IMR-90 (cell line): ENCODE results near the gene WNT2B. TPM values are rescaled to one million over a fixed set of nuclear protein-coding genes. Genes with fewer than 3 reads are reported as not detected.

Experiments used
- ATAC-seq: fragments of 200-7000 bp; cut with Tn5 transposase; 2 replicates; pipeline ENCODE4 v1.9.1; 2020; ENCODE audit warnings: low read depth, mild to moderate bottlenecking, moderate library complexity
- BruUV-seq: library from RNA; stranded (reverse); fragments of 400-500 nt; replicated peaks from 2 replicates; lab custom pipeline; 2021; lab: Mats Ljungman, UMichigan
- CTCF ChIA-PET: fragments of 300-600 bp; formaldehyde crosslinking; extraction: SDS; loops from one replicate; lab custom pipeline; 2021; ENCODE audit warnings: antibody characterized with exemption; lab: Yijun Ruan, JAX
- POLR2A ChIA-PET: fragments of 300-600 bp; sonication (Branson Sonifier 250); formaldehyde crosslinking; loops from one replicate; lab custom pipeline; 2022; ENCODE audit warnings: antibody characterized with exemption; ENCODE audit not compliant: unreplicated experiment; lab: Charles Lee
- DNase-seq: peaks from one replicate; pipeline ENCODE4 v3.0.0; 2013
- H2AFZ ChIP-seq: replicated peaks from 2 replicates; pipeline ENCODE3; 2013; ENCODE audit warnings: low read length, mild to moderate bottlenecking; ENCODE audit not compliant: poor library complexity
- H2AK5ac ChIP-seq: 2 replicates; pipeline ENCODE4 v1.6.1; 2013; ENCODE audit warnings: low read depth, low read length, inconsistent platforms
- H2AK9ac ChIP-seq: replicated peaks from 2 replicates; pipeline ENCODE3; 2013; ENCODE audit warnings: mild to moderate bottlenecking, low read depth, low read length, moderate library complexity; ENCODE audit not compliant: poor library complexity
- H2BK120ac ChIP-seq: 2 replicates; pipeline ENCODE4 v1.6.1; 2013; ENCODE audit warnings: low read depth, low read length, inconsistent platforms
- H2BK15ac ChIP-seq: 3 replicates; pipeline ENCODE4 v1.6.1; 2013; ENCODE audit warnings: low read depth, low read length, inconsistent platforms
- H2BK20ac ChIP-seq: 2 replicates; pipeline ENCODE4 v1.6.1; 2013; ENCODE audit warnings: low read depth, mild to moderate bottlenecking, inconsistent platforms, low read length, moderate library complexity
- H2BK5ac ChIP-seq: 2 replicates; pipeline ENCODE4 v1.6.1; 2013; ENCODE audit warnings: mild to moderate bottlenecking, low read depth, low read length, inconsistent platforms; ENCODE audit not compliant: poor library complexity, severe bottlenecking
- H3K14ac ChIP-seq: replicated peaks from 2 replicates; pipeline ENCODE4 v1.6.1; 2013; ENCODE audit warnings: low read depth, low read length, inconsistent platforms
- H3K18ac ChIP-seq: 2 replicates; pipeline ENCODE4 v1.6.1; 2013; ENCODE audit warnings: low read depth, low read length, control low read depth
- H3K23ac ChIP-seq: 2 replicates; pipeline ENCODE4 v1.6.1; 2013; ENCODE audit warnings: low read depth, low read length, inconsistent platforms
- H3K27ac ChIP-seq: 2 replicates; pipeline ENCODE4 v1.5.1; 2013; ENCODE audit warnings: mild to moderate bottlenecking, control low read depth, low read length; ENCODE audit not compliant: insufficient read depth
- H3K27me3 ChIP-seq: 2 replicates; pipeline ENCODE4 v1.6.1; 2013; ENCODE audit warnings: low read length; ENCODE audit not compliant: control insufficient read depth, insufficient read depth
- H3K36me3 ChIP-seq: 2 replicates; pipeline ENCODE4 v1.6.1; 2013; ENCODE audit warnings: low read length, mixed read lengths; ENCODE audit not compliant: control insufficient read depth, insufficient read depth
- H3K4ac ChIP-seq: 2 replicates; pipeline ENCODE4 v1.6.1; 2013; ENCODE audit warnings: low read depth, low read length, inconsistent platforms
- H3K4me1 ChIP-seq: 2 replicates; pipeline ENCODE4 v1.6.1; 2013; ENCODE audit warnings: low read length, mixed read lengths; ENCODE audit not compliant: control insufficient read depth, insufficient read depth
- H3K4me2 ChIP-seq: 2 replicates; pipeline ENCODE4 v1.6.1; 2013; ENCODE audit warnings: low read depth, mild to moderate bottlenecking, control low read depth, low read length, moderate library complexity
- H3K4me3 ChIP-seq: 2 replicates; pipeline ENCODE4 v1.5.1; 2013; ENCODE audit warnings: low read depth, mild to moderate bottlenecking, control low read depth, low read length, moderate library complexity; ENCODE audit not compliant: insufficient read depth
- H3K56ac ChIP-seq: 2 replicates; pipeline ENCODE4 v1.6.1; 2013; ENCODE audit warnings: low read length, inconsistent platforms; ENCODE audit not compliant: insufficient read depth; ENCODE audit errors: extremely low read depth
- H3K79me1 ChIP-seq, 2 experiments: 2 replicates each; pipeline ENCODE4 v1.6.1; 2013; ENCODE audit warnings: low read length in 2 of 2, inconsistent platforms in 1 of 2, low read depth in 1 of 2
- H3K9ac ChIP-seq: 2 replicates; pipeline ENCODE4 v1.6.1; 2013; ENCODE audit warnings: low read depth, low read length, control low read depth
- H3K9me1 ChIP-seq: 2 replicates; pipeline ENCODE4 v1.6.1; 2013; ENCODE audit warnings: low read length, inconsistent platforms; ENCODE audit not compliant: insufficient read depth
- H3K9me3 ChIP-seq: 2 replicates; pipeline ENCODE4 v1.6.1; 2013; ENCODE audit warnings: low read length; ENCODE audit not compliant: control insufficient read depth, insufficient read depth
- H4K20me1 ChIP-seq: 2 replicates; pipeline ENCODE4 v1.6.1; 2013; ENCODE audit warnings: low read length, inconsistent platforms; ENCODE audit not compliant: insufficient read depth
- H4K5ac ChIP-seq: 2 replicates; pipeline ENCODE4 v1.6.1; 2013; ENCODE audit warnings: mild to moderate bottlenecking, low read depth, low read length, control low read depth
- H4K8ac ChIP-seq, 2 experiments: 2 replicates each; pipeline ENCODE4 v1.6.1; 2013; ENCODE audit warnings: low read depth in 2 of 2, low read length in 2 of 2, control low read depth in 1 of 2, inconsistent platforms in 1 of 2
- H4K91ac ChIP-seq: 2 replicates; pipeline ENCODE4 v1.6.1; 2013; ENCODE audit warnings: low read depth, low read length, inconsistent platforms; ENCODE audit not compliant: insufficient read depth
- BHLHE40 ChIP-seq: fragments of 150-350 bp; IDR thresholded peaks from 2 replicates; pipeline ENCODE4 v1.6.1; 2016; ENCODE audit warnings: mild to moderate bottlenecking, low read depth, low read length
- CEBPB ChIP-seq: IDR thresholded peaks from 2 replicates; pipeline ENCODE4 v1.6.1; 2012; ENCODE audit warnings: low read depth, low read length, improper control_type of control experiment
- FOS ChIP-seq: fragments of 150-350 bp; IDR thresholded peaks from 2 replicates; pipeline ENCODE4 v1.6.1; 2016; ENCODE audit warnings: low read depth, low read length
- MAFK ChIP-seq: IDR thresholded peaks from 2 replicates; pipeline ENCODE4 v1.6.1; 2012; ENCODE audit warnings: low read depth, low read length, improper control_type of control experiment
- MAZ ChIP-seq: IDR thresholded peaks from 2 replicates; pipeline ENCODE4 v1.6.1; 2012; ENCODE audit warnings: low read depth, mild to moderate bottlenecking, low read length, improper control_type of control experiment, moderate library complexity, borderline replicate concordance
- MXI1 ChIP-seq: IDR thresholded peaks from 2 replicates; pipeline ENCODE4 v1.6.1; 2012; ENCODE audit warnings: low read depth, mild to moderate bottlenecking, low read length, moderate library complexity, borderline replicate concordance
- NFE2L2 ChIP-seq: fragments of 150-350 bp; IDR thresholded peaks from 2 replicates; pipeline ENCODE4 v1.6.1; 2016; ENCODE audit warnings: low read depth, mild to moderate bottlenecking, low read length
- POLR2A ChIP-seq: IDR thresholded peaks from 2 replicates; pipeline ENCODE4 v1.6.1; 2012; ENCODE audit warnings: mild to moderate bottlenecking, low read depth, low read length
- RAD21 ChIP-seq: IDR thresholded peaks from 2 replicates; pipeline ENCODE4 v1.6.1; 2012; ENCODE audit warnings: low read length, improper control_type of control experiment
- RCOR1 ChIP-seq: IDR thresholded peaks from 2 replicates; pipeline ENCODE4 v1.6.1; 2012; ENCODE audit warnings: mild to moderate bottlenecking, low read length, improper control_type of control experiment; ENCODE audit not compliant: insufficient replicate concordance
- RFX5 ChIP-seq: IDR thresholded peaks from 2 replicates; pipeline ENCODE4 v1.8.0; 2012; ENCODE audit warnings: low read depth, mild to moderate bottlenecking, low read length, moderate library complexity
- SMC3 ChIP-seq: fragments of 150-350 bp; IDR thresholded peaks from 2 replicates; pipeline ENCODE4 v1.6.1; 2016; ENCODE audit warnings: low read depth, mild to moderate bottlenecking, antibody characterized with exemption, low read length, moderate library complexity
- WGBS, 2 experiments: methylation state at CpG; one replicate each; pipeline versions ENCODE4 v1.1.5 to v1.1.7; 2013; ENCODE audit warnings: missing lambda C conversion rate in 2 of 2; ENCODE audit not compliant: insufficient read length in 1 of 2; ENCODE audit errors: extremely low coverage in 2 of 2; 5-methylcytosine and 5-hydroxymethylcytosine counted together
- dilution Hi-C: fragments of 300-500 bp; cut with HindIII; formaldehyde crosslinking; loops from one replicate; pipeline ENCODE4 v1.14.3; 2018; ENCODE audit warnings: low sequenced_read_pairs; ENCODE audit not compliant: unreplicated experiment
- in situ Hi-C: fragments of 300-500 bp; cut with MboI; formaldehyde crosslinking; loops from 3 replicates; pipeline ENCODE4 v1.14.3; 2019; ENCODE audit warnings: low sequenced_read_pairs, inconsistent platforms, mixed read lengths
- intact Hi-C: fragments of 100-400 bp; cut with micrococcal nuclease; formaldehyde crosslinking; loops from 2 replicates; pipeline ENCODE4 v1.10.0; 2022
- polyA plus RNA-seq, 3 experiments: library from polyadenylated mRNA; depleted of rRNA; stranded (reverse); fragments of >200 nt; gene quantifications; 2 replicates each; pipeline ENCODE4 v1.2.3, GENCODE V29; 2012; ENCODE audit warnings: low replicate concordance in 1 of 3
- total RNA-seq: library from RNA; depleted of rRNA; stranded (reverse); fragments of >200 nt; gene quantifications from 2 replicates; pipeline ENCODE4 v1.2.3, GENCODE V29; 2012
- TF ChIP-seq, protein P1 (sequence below): fragments of 150-350 bp; IDR thresholded peaks from 2 replicates; pipeline ENCODE4 v1.6.1; 2017; ENCODE audit warnings: mild to moderate bottlenecking, antibody characterized with exemption, low read length, low read depth
- TF ChIP-seq, protein P2 (sequence below): conservative IDR thresholded peaks from 2 replicates; pipeline ENCODE4 v1.5.1; 2012; ENCODE audit warnings: mild to moderate bottlenecking, low read depth, low read length, improper control_type of control experiment
- TF ChIP-seq, protein P3 (sequence below): fragments of 150-350 bp; IDR thresholded peaks from 2 replicates; pipeline ENCODE4 v1.6.1; 2016; ENCODE audit warnings: low read depth, mild to moderate bottlenecking, low read length, moderate library complexity, borderline replicate concordance

Gene WNT2B
- total and polyA plus RNA-seq, 2 of the 4 experiments (the other 2 are of a cell fraction): 0.50 to 0.54 TPM

DNA sequence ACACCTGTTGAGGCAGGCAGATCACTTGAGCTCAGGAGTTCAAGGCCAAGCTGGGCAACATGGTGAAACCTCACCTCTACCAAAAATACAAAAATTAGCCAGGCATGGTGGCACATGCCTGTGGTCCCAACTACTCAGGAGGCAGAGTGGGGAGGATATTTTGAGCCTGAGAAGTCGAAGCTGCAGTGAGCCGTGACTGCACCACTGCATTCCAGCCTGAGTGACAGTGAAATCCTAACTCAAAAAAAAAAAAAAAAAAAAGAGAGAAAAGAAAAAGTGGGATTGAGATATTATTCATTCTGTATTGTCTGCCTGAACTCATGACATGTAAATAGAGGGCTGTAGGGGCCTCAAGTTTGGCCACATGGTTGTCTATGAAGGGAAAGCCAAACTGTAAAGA lies 37.3 kb downstream of the WNT2B start:
- BruUV-seq: no TSS peak
- POLR2A ChIA-PET: no interaction called here
- Histone ChIP-seq H2BK20ac (no peak overlapping the region), H3K4ac (peak overlapping the region; percentile 15; the same call in 1 of the 2 replicates), H3K4me1 (peaks cover 3% of the 10 kb centered on the region; the same call in 1 of the 2 replicates), H3K18ac (peak overlapping the region; percentile 14; the same call in 1 of the 2 replicates), H2BK120ac (no peak overlapping the region), H2BK15ac (peak overlapping the region; percentile 53; the same call in 1 of the 3 replicates), H3K9me3 (no peaks in the 10 kb centered on the region), H3K14ac (no peak overlapping the region), H4K5ac (no peak overlapping the region), H3K27me3 (no peaks in the 10 kb centered on the region), H3K56ac (no peak overlapping the region), H2AFZ (no peak overlapping the region), H3K79me1 (peaks cover 0 to 7% of the 10 kb centered on the region in 2 experiments; a peak in 2 of 4 replicates), H3K23ac (no peak overlapping the region), H3K9ac (no peak overlapping the region), H2AK5ac (peak overlapping the region; percentile 78), H3K4me2 (no peak overlapping the region), H4K91ac (no peak overlapping the region), H3K27ac (peak overlapping the region; percentile 11; the same call in 1 of the 2 replicates), H2BK5ac (peak overlapping the region; percentile 22), H2AK9ac (no peak overlapping the region), H3K9me1 (peaks cover 11% of the 10 kb centered on the region), H3K4me3 (no peak overlapping the region), H4K8ac (peak overlapping the region; percentile 15 to 28; a peak in 2 of 4 replicates), H4K20me1 (no peaks in the 10 kb centered on the region), H3K36me3 (peaks cover 4% of the 10 kb centered on the region; the same call in 1 of the 2 replicates)
- no peak for ATAC-seq
- TF ChIP-seq RAD21 (no peak), RFX5 (no peak), RCOR1 (no peak), BHLHE40 (no peak), MAFK (no peak), SMC3 (no peak), MXI1 (no peak), MAZ (no peak), POLR2A (no peak), NFE2L2 (no peak), CEBPB (no peak), FOS (no peak)
- TF ChIP-seq, protein P1, sequence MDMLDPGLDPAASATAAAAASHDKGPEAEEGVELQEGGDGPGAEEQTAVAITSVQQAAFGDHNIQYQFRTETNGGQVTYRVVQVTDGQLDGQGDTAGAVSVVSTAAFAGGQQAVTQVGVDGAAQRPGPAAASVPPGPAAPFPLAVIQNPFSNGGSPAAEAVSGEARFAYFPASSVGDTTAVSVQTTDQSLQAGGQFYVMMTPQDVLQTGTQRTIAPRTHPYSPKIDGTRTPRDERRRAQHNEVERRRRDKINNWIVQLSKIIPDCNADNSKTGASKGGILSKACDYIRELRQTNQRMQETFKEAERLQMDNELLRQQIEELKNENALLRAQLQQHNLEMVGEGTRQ: no peak
- TF ChIP-seq, protein P2, sequence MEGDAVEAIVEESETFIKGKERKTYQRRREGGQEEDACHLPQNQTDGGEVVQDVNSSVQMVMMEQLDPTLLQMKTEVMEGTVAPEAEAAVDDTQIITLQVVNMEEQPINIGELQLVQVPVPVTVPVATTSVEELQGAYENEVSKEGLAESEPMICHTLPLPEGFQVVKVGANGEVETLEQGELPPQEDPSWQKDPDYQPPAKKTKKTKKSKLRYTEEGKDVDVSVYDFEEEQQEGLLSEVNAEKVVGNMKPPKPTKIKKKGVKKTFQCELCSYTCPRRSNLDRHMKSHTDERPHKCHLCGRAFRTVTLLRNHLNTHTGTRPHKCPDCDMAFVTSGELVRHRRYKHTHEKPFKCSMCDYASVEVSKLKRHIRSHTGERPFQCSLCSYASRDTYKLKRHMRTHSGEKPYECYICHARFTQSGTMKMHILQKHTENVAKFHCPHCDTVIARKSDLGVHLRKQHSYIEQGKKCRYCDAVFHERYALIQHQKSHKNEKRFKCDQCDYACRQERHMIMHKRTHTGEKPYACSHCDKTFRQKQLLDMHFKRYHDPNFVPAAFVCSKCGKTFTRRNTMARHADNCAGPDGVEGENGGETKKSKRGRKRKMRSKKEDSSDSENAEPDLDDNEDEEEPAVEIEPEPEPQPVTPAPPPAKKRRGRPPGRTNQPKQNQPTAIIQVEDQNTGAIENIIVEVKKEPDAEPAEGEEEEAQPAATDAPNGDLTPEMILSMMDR: no peak
- TF ChIP-seq, protein P3, sequence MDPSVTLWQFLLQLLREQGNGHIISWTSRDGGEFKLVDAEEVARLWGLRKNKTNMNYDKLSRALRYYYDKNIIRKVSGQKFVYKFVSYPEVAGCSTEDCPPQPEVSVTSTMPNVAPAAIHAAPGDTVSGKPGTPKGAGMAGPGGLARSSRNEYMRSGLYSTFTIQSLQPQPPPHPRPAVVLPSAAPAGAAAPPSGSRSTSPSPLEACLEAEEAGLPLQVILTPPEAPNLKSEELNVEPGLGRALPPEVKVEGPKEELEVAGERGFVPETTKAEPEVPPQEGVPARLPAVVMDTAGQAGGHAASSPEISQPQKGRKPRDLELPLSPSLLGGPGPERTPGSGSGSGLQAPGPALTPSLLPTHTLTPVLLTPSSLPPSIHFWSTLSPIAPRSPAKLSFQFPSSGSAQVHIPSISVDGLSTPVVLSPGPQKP: no peak
- CTCF ChIA-PET: interaction anchor here (0.7 kb wide), 1 partner anchor 175 kb away, joined by 4 read pairs; no protein-coding TSS in a partner anchor
- intact Hi-C loops (no loop called here), in situ Hi-C loops (no loop called here), dilution Hi-C loops (no loop called here)
- no peak for DNase-seq
- no CpG with 5 or more reads among the region's 2 CpGs for WGBS, 2 experiments
